Inflammatory macrophage treated with lipopolysaccharide for 1 hour (primary cell): ENCODE data around the gene SNCG.
"Not testable (repeated sequence)": the region's sequence is repeated elsewhere in the genome, so short reads cannot be mapped to it uniquely, and the experiment has no call there.

Source experiments
- DNase-seq, 2 donors: peaks; one replicate each; pipeline ENCODE4 v3.0.0-alpha.2; 2020 to 2022

Gene SNCG

GRCh38 chr10:86958116-86958900, at the start of gene SNCG:
TSS of gene SNCG (plus strand) at chr10:86958599. CDS start at chr10:86958698, 99 bp downstream.
- DNase-seq = no peak

DNA sequence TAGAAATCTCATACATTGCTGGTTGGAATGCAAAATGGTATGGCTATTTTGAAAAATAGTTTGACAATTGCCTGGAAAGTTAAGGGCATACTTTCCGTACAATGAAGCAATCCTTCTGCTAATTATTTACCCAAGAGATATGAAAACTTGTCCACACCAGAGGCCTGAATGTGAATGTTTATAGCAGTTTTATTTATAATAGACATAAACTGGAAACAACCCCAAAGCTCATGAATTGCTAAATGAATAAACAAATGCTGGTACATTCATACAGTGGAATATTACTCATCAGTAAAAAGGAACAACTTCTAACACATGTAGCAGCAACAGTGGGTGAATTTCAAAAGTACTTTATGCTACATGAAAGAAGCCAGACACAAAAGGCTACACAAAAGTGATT, 43.7 kb upstream of the SNCG start:
- DNase-seq = no peak

- no peak for DNase-seq
These were observed 40.4 kb upstream of the SNCG start for GRCh38 chr10:86918022-86918471.

- DNase-seq = no peak
These were observed 35.8 kb upstream of the SNCG start for GRCh38 chr10:86922553-86922961.

DNA sequence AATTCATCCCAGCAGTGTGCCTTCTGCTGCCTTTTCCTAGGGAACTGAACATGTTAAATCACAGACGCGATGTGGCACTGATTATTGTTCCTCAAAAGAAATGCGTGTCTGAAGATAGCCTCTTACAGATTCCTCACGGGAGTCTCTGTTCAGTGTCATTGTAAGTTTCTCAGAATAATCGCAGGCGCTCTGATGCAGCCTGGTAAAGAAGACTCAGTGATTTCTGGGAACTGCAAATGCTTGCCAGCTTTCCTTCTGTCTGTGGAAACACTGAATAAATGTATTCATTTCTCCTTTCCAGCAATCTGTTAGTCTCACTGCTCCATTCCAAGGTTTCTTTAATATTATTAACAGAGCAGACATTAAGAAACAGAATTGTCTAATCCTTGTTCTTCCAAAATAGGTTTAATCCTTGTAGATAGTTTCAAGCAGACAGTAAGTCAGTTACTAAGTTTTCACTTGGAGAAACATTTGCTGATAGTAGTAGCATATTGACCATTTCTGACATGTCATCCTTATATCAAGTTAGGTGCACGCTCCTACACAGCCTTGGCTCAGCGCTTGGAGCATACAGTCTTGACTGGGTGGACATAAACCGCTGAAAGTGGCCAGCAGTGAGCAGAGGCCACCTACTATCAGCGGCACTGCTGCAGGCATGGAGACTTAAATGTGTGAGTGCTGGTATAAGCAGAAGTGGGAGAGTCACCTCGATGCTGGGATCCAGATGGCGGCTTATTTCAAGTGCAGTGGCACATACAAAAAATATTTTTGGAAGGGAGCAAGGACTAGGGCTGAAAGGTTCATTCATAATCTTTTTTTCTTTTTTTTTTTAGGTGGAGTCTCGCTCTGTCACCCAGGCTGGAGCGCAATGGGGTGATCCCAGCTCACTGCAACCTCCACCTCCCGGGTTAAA, 28.7 kb upstream of the SNCG start:
- no peak for DNase-seq

GRCh38 chr10:86931872-86932271, 26.5 kb upstream of the SNCG start:
- peak in 1 of 2 donors; percentile 20 for DNase-seq

DNA sequence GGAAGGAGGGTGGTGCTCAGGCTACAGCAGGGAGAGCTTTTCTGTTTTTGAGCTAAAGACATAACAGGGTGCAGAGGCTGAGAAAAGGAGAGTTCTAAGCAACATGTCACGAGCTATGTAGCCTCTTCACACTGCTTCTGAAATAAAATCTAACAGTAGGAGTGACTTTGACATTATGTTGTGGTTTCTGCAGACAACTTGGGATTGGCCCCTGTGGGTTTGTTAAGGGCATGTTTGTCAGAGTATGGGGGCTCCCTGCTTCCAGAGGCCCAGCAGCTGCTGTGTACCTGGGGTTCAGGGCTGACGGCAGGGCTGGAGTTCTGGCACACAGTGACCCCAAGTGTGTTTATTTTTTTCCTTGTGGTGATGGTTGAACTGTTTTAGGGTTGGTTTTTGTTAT, 25.7 kb upstream of the SNCG start:
- no peak for DNase-seq

GRCh38 chr10:86934162-86934711, 24.2 kb upstream of the SNCG start:
- DNase-seq = not testable (repeated sequence)

- no peak for DNase-seq
These were observed 21.5 kb upstream of the SNCG start for GRCh38 chr10:86936661-86937501.

DNA sequence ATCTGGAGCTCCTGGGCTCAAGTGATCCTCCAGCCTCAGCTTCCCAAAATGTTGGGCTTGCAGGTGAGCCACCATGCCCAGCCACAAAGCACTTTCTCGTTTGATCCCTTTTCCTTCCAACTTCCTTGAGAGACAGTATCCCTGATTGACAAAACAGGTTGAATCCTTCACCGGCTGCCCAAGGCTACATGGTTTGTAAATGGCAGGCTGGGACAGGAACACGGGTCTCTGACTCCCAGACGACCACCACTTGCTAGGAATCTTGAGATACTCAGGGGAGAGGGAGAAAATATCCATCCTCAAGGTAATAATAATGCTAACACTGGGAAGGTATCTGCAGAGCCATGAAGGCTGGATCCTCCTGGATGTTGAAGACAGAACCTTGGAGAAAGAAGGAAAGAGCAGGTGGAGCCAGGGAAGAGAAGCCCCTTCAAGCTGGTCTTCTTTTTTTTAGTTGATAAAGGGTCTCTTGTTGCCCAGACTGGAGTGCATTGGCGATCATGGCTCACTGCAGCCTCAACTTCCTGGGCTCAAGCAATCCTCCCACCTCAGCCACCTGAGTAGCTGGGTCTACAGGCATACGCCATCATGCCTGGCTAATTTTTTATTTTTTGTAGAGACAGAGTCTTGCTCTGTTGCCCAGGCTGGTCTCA, 20.8 kb upstream of the SNCG start:
- DNase-seq = no peak

- DNase-seq = no peak
These were observed 20.1 kb upstream of the SNCG start for GRCh38 chr10:86938260-86938659.

GRCh38 chr10:86940076-86940475, 18.3 kb upstream of the SNCG start:
- DNase-seq = not testable (repeated sequence)

DNA sequence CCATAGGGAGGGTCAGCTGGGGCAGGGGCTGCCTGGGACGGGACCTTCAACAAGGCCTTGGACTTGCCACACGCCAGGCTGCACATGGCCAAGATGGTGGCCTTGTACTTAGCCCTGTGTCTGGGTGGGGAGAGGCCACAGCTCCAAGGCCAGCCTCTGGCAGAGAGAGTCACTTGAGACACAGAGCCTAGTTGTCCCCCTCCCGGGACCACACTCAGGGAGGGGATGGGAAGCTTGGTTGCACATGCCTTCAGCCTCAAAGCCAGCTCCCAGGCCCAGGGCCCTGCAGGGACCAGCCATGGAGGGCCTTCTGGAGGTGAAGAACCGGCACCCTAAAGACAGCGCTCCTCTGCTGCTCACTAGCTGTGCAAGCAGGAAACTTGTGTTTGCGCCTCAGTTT, 17.7 kb upstream of the SNCG start:
- DNase-seq = no peak

DNA sequence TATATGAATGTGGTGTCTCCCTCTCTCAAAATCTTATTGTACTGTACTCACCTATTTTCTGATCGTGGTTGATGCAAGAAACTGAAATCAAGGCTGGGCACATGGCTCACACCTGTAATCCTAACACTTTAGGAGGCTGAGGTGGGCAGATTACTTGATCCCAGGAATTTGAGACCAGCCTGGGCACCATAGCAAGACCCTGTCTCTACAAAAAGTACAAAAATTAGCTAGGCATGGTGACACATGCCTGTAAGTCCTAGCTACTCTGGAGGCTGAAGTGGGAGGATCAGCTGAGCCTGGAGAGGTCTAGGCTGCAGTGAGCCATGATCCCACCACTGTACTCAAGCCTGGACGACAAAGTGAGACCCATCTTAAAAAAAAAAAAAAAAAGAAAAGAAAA, 17.0 kb upstream of the SNCG start:
- no peak for DNase-seq

DNA sequence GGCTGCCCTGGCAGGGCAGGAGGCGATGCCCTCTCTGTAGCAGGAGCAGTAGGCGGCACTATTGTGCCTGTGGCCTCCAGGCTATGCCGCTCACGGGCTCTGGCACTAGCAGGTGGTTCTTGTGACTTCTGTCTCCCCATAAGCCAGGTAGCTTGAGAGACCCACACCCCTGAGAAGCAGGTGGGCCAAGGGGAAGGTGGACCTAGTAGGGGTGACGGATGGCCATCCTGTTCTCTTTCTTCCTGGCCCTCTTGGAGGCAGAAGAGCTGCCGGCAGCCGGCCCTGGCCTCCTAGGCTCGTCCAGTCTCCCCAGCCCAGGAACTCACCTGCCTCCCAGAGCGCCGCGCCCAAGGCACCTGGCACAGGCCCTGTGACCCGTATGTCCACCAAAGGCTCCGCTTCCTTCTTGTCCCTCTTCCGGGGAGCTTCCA, 16.4 kb upstream of the SNCG start:
- no peak for DNase-seq

DNA sequence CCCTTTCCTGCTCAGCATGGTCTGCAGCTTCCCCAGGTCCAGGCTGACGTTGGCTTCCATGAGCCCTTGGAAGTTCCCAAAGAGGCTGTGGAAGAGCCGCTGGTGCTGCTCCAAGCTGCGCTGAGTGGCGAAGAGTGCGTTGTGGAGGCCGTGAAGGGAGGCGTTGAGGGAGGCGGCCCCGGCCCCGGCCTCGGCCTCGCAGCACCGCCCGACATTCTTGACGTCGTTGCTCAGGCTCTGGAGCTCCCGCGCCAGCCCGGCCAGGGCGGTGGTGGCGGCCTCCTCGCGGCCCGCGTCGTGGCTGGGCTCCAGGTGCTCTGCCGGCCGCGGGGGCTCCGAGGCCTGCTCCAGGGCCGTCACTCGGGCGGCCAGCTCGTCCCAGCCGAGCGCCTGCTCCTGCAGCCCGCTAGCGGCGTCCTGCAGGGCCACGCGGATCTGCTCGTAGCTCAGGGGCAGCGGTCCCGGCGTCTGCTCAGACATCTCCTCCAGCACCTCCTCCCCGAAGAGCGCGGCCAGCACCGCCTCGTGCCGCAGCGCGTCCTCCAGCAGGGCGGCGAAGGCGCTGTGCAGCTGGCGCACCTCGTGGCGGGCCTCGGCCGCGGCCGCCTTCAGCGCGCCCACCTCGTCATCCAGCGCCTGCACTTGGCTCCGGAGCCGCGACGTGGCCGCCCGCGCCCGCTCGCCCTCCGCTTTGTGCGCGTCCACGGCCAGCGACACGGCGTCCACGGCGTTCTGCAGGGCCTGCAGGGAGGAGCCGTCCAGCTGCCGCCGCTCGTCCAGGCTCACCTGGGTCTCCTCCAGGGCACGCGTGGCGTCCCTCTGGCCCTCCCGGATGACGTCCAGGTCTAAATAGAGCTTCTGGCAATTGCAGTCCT, 15.7 kb upstream of the SNCG start:
- DNase-seq = no peak

DNA sequence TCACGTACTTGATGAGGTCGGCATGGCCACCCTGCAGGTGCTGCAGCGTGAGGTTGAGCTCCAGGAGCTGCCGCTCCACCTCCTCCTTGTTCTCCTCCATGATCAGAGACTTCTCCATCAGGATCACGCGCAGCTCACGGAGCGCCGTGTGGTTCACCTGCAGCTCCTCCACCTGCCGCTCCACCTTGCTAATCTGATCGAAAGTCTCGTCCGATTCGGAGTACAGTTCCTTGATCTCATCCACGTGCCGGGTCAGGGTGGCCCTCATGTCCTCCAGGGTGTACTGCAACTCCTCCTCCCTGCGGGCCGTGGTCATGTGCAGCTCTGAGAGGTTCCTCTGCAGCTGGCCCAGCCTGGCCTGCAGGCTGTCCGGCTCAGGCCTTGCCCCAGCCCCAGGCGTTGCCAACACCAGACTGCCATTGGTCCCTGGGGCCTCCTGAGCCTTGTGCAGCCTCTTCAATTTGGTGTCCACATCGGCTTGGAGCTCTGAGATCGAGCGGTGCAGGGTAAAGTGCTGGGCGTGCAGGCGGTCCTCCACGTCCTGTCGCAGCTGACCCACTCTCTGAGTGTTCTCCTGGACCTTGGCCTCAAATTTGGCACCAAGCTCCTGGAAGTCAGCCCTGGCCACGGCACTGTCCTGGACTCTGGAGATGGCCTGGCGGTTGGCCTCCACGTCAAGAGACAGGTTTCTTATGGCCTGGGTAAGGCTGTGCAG, 14.9 kb upstream of the SNCG start:
- DNase-seq = no peak

GRCh38 chr10:86944031-86944419, 14.4 kb upstream of the SNCG start:
- no peak for DNase-seq

GRCh38 chr10:86944471-86944870, 13.9 kb upstream of the SNCG start:
- no peak for DNase-seq

DNA sequence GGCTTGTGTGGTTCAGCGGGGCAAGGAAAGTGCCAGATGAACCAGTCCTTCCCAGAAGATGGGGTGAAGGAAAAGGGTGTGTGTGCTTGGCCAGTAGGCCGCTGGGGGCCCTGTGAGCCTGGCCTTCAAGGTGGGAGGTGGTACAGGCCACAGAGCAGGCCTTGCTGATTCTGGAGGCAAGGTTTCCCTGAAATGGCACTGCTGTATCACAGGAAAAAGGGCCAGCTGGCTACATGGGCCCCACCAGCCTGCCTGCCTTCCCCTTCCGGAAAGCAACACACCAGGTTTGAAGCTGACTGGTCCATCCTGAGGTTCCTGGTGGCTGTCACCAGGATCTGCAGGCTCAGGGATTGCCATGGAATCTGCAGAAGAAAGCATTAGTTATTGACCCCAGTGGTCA, 13.5 kb upstream of the SNCG start:
- DNase-seq = no peak
